GM18511 (cell line): ENCODE results near the gene S100A12.
"Not testable (repeated sequence)": the region's sequence is repeated elsewhere in the genome, so short reads cannot be mapped to it uniquely, and the experiment has no call there.

ENCODE experiments used
- ATAC-seq: cut with Tn5 transposase; IDR thresholded peaks from one replicate; pipeline ENCODE4 v1.9.1; 2021; ENCODE audit warnings: mild to moderate bottlenecking, moderate library complexity; ENCODE audit not compliant: unreplicated experiment

S100A12 gene

DNA sequence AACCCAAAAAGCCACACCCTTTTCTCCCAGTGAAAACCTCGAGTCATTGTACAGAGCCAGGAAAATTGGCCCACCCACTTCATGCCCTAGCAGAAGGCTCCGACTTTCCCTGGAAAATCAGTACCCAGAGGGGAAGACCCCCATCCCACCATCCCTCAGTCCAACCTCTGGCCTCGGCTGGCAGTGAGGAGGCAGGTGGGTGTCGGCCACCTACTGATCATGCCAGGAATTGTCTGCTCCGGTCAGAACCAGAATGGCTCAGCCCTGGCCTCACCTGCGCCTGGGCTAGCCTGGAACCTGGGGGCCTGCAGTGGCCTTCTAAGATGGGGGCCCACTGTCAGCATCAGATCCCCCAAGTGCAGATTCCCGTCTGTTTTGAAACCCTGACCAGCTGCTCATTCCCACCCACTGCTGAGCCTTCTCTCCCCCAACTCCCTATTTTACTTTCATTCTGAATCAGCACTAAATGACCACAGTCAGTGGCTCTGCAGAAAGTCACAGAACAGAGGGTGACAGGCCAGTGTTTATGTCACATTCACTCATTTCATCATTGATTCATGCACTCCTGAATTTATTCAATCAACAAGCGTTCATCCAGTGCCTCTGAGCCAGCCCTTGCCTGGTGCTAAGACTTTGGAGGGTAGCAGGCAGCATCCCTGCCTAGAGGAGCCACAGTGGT, 20.8 kb downstream of the S100A12 start:
- no peak for ATAC-seq

DNA sequence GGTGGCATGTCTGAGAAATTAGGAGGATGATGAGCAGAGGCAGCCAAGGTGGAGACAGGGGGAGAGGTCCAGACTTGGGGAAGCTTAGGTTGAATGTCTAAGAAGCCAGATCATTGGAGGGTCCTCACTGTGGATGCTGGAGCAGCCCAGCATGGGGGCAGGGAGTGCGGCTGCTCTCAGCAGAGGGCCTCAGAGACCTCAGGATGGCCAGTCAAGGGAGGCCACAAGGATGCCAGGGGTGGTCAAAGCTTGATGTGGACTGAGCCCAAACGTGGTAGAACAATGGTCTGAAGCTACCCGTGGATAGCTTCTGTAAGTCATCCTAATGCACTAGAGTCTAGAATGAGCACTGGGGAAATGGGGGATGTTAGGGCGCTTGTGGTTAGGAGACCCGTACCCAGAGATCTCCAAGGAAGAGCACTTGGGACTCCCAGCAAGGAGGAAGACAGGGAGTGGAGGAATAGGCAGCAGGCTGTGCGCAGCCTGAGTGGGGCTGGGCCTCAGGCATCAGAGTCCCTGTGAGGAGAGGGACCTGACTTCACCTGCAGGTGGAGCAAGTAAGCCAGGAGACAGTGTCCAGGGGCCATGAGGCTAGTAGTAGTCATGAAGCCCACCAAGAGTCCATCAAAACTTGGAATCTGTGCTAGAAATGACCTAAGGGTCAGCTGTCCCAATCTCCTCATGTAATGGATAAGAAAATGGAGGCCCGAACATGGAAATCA, 22.0 kb downstream of the S100A12 start:
- ATAC-seq = no peak

DNA sequence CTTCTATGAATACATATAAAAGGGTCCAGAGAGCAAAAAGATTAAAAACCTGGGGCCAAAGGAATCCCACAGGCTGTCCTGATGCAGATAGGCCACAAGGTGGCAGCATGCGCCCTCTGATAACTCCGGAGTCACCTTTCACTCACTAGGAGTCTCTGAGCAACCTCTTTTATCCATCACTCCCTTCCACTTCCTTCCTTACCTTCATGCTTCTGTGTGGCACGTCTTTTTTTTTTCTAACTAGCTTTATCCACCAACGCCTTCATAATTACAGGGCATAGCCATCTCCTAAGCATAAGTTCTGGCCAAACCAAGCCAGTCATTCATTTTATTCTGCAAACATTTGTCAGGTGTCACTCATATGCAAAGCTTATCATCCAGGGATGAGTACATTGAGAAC, 22.9 kb downstream of the S100A12 start:
- no peak for ATAC-seq

GRCh38 chr1:153350321-153350957, 25.0 kb downstream of the S100A12 start:
- ATAC-seq = no peak

- ATAC-seq = no peak
These were observed 25.8 kb downstream of the S100A12 start for GRCh38 chr1:153349363-153350320.

- ATAC-seq = no peak
These were observed 26.7 kb downstream of the S100A12 start, which contains the start of gene PGLYRP4 for GRCh38 chr1:153348511-153349362. PGLYRP4 (minus strand) TSS chr1:153348841; CDS start chr1:153347932, 909 bp downstream.

DNA sequence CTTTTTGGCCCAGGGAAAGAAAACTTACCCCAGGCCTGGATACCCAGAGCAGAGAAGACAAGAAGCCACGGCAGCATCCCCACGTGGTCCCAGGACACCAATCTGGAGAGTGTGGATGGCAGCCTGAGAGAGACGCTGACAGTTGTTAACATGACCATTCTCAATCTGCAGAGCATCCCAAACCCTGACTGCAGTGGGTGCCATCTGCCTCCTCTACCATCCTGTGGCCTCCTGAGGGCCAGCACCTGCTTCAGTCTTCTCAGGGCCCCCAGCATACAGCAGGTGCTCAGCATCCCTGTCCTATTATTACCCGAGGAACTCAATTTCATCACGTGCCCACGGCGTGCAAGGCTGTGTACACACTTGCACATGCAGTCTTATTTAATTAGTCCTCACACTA, 27.6 kb downstream of the S100A12 start:
- no peak for ATAC-seq

DNA sequence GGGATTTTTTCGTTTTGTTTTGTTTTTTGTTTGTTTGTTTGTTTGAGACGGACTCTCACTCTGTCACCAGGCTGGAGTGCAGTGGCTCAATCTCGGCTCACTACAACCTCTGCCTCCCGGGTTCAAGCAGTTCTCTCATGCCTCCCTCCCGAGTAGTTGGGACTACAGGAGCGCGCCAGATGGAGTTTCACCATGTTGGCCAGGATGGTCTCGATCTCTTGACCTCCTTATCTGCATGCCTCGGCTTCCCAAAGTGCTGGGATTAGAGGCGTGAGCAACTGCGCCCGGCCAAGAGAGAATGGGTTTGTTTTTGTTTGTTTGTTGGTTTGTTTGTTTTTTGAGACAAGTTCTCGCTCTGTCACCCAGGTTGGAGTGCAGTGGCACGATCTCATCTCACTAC, 28.4 kb downstream of the S100A12 start:
- not testable (repeated sequence) for ATAC-seq

DNA sequence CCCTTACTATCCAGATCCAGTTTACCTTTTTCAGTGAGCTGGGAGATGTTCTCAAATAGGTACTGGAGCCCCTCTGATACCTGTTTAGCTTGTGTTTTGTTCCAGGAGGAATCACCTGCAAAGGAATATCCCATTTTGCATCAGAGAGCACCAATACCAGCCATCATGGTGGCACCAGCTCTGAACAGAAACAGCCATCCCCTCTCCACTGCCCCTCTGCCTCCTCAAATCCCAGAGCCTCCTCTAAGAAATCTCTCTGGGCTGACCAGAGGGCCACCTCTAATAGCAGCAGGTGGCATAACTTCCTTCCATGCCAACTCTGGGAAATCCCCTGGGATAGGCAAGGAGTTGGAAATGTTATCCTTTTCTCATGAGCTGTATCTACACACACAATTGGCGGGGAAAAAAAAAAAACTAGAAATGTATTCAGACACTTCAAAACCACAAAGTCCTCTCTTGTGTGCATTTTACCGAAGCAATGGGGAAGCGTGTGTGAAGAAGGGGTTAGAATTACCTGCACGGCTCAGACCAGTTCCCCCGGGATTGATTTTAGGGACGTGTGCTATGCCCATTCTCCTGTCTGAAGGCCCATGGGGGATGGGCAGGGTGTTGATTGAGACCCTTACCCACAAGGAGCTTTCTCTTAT, 29.2 kb downstream of the S100A12 start:
- no peak for ATAC-seq

- ATAC-seq = no peak
These were observed 30.0 kb downstream of the S100A12 start for GRCh38 chr1:153345187-153346076.

DNA sequence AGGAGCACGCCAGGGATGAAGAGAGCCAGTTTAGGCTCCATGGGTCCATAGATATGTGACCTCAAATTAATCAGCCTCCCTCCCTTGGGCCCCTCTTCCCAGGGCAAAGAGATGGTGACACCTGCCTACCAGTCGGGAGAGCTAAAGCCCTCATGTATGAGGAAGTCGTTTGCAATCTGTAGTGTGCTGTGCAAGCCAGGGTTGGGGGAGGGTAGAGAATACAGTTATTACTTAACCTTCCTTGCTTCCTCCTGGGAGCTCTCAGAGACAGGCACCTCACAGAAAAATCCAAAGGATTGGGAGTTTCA, 30.7 kb downstream of the S100A12 start:
- no peak for ATAC-seq

DNA sequence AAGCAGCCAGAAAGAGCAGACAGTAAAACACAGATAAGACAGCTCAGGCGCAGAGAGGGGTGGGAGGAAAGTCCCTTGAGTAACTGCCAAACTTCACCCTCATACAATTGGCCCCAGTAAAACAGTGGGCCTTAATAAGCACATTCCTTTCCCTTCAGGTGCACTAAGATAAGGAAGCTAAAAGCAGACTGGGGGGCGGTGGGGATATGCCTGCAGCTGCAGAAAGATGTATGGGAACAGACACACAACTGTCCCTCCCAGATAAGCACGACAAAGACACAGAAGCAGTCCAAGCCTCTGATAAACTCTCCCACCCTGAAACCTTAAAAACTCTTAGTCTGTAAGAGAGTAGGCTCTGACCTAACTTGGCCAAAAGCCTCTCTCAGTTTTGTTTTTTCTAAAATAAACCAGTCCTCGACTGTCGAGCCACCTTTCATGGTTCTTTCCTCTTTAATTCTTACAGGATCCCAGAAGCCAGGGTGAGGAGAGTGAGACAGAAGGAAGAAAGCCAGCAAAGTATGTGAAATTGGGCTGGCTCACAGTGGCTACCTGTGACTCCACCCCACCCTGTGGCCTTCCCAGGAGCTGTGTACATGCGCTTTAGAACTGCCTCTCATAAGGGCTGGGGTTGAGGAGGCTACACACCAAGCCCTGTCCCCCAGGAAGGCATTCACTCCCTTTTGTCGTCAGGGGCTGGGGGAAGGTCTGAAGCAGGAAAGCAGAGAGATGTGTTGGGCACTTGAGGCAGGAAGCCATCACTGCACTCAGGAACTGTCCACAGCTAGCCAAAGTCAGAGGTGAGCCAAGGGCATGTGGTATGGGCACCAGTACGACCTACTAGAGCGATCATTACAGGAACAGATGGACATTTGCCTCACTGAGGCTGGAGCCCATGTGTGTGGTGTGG, 31.4 kb downstream of the S100A12 start:
- no peak for ATAC-seq

DNA sequence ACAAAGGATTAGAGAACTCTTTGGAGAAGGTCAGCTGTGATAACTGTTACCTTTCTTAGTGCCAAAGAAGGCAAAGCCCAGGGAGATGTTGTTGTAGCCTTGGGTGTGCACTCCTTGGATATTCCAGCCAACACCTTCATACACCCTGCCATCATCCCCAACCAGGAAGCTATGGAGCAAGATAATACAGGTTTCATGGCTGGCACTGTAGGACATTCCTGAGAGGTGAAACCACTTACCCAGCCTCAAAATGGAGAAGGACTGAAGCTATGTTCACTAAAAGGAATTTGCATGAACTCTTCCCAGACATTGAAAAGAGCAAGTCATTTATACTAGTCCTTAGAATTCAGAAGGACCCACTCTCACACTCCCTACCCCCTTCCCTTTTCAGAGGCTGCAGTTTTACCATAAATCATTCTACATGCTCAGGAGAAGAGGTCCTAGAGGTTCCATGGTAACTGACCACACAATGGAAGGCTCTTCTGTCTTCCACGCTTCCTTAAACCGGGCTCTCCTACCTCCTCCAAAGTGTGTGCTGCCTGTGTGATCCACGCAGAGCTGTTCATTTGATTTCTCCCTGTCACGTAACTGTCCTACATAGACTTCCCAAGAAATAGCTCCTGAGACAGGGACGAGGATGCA, 32.3 kb downstream of the S100A12 start:
- ATAC-seq = no peak

DNA sequence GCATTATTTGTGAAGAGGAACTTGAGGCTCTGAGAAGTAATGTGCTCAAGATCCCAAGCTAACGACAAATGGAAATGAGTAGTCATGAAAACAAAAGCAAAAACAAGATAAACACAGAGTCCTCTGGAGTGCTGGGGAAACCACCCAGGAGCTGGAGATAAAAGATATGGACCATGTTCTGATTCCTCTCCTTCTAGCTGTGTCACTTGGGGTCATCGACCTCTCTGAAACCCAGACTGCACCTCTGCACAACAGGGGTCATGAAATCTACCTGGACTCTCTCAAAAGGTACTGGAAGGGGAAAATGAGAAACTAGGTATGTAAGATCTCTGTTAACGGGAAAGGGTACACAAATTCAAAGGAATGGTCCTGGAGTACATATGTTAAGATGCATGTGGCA, 33.2 kb downstream of the S100A12 start:
- no peak for ATAC-seq

- ATAC-seq = no peak
These were observed 33.9 kb downstream of the S100A12 start for GRCh38 chr1:153341431-153341934.

GRCh38 chr1:153340356-153340755, 35.1 kb downstream of the S100A12 start:
- ATAC-seq = no peak

DNA sequence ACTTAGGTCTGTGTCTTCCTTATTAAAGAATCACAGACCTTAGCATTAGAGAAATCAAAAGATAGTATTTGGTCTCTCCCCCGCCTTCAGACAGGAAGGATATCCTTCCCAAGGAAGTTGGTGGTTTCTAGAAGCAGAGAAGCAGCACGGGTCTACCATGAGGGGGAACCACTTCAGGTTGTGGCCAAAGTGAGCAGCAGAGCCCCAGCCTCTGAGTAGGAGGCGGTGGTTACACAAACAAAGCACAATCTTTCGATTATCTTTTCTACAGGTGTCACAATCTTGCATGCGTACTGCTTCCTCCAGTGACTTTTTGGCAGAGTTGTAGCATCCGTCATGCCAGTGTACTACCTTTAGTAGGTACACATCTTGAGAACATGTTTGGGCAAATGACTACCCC, 35.6 kb downstream of the S100A12 start:
- no peak for ATAC-seq
